Uterus (tissue), 4 donors: ENCODE data around the gene FAM209B. TPM values are rescaled to one million over a fixed set of nuclear protein-coding genes. Genes with fewer than 3 reads are reported as not detected.

ENCODE experiments used
- DNase-seq, 2 donors: peaks; one replicate each; pipeline ENCODE4 v3.0.0-alpha.2; 2019 to 2020
- H3K27ac ChIP-seq, 2 donors: fragments of 200-600 bp; sonication (generic); 1 replicate in 1 of 2; 2 replicates in 1 of 2; pipeline ENCODE4 v1.5.1; 2016 to 2018
- H3K27me3 ChIP-seq, 2 donors: fragments of 200-600 bp; sonication (generic); one replicate each; pipeline ENCODE4 v1.5.1; 2018 to 2019; ENCODE audit warnings: control low read depth in 1 of 2
- H3K36me3 ChIP-seq, 2 donors: fragments of 200-600 bp; sonication (generic); one replicate each; pipeline ENCODE4 v1.5.1; 2019; ENCODE audit warnings: control low read depth in 1 of 2
- H3K4me1 ChIP-seq, 2 donors: fragments of 200-600 bp; sonication (generic); one replicate each; pipeline ENCODE4 v1.5.1; 2018 to 2019; ENCODE audit warnings: control low read depth in 1 of 2
- H3K4me3 ChIP-seq, 2 donors: fragments of 200-600 bp; sonication (generic); 1 replicate in 1 of 2; 2 replicates in 1 of 2; pipeline ENCODE4 v1.5.1; 2018 to 2019; ENCODE audit warnings: mild to moderate bottlenecking in 1 of 2
- H3K9me3 ChIP-seq, 2 donors: fragments of 200-600 bp; sonication (generic); one replicate each; pipeline ENCODE4 v1.5.1; 2019; ENCODE audit warnings: control low read depth in 1 of 2
- POLR2A ChIP-seq, 2 donors: fragments of 450-650 bp; IDR thresholded peaks; one replicate each; pipeline ENCODE4 v1.6.1; 2016; ENCODE audit warnings: antibody characterized with exemption in 2 of 2, mild to moderate bottlenecking in 1 of 2, moderate library complexity in 1 of 2
- intact Hi-C: fragments of 100-400 bp; cut with DNase I; formaldehyde crosslinking; loops from one replicate; pipeline ENCODE4 v1.15.1; 2023; ENCODE audit warnings: low total_unique reads
- total RNA-seq, 4 donors: library from RNA; depleted of rRNA in 3 of 4; stranded (reverse); fragments of >200 nt in 3 of 4; gene quantifications; one replicate each; pipeline versions ENCODE4 v1.1.0 to v1.2.4, GENCODE V29; 2014 to 2023
- TF ChIP-seq, protein P1 (sequence below), 4 experiments: fragments of 200-600 bp in 2 of 4; fragments of 450-650 bp in 2 of 4; sonication (generic) in 2 of 4; IDR thresholded peaks; one replicate each; pipeline ENCODE4 v1.5.1; 2016 to 2019; ENCODE audit warnings: antibody characterized with exemption in 4 of 4, mild to moderate bottlenecking in 2 of 4, moderate library complexity in 1 of 4
- donor health status: DM: yes; HTN: yes; CAD: no.

The FAM209B gene
- total RNA-seq, 4 donors from 2014 or later: 0.79 TPM; not detected in 3

GRCh38 chr20:56565511-56565910, 32.5 kb downstream of the FAM209B start:
- no peak for TF ChIP-seq POLR2A (IDR thresholded peaks at IDR 0.05)
- TF ChIP-seq, protein P1, sequence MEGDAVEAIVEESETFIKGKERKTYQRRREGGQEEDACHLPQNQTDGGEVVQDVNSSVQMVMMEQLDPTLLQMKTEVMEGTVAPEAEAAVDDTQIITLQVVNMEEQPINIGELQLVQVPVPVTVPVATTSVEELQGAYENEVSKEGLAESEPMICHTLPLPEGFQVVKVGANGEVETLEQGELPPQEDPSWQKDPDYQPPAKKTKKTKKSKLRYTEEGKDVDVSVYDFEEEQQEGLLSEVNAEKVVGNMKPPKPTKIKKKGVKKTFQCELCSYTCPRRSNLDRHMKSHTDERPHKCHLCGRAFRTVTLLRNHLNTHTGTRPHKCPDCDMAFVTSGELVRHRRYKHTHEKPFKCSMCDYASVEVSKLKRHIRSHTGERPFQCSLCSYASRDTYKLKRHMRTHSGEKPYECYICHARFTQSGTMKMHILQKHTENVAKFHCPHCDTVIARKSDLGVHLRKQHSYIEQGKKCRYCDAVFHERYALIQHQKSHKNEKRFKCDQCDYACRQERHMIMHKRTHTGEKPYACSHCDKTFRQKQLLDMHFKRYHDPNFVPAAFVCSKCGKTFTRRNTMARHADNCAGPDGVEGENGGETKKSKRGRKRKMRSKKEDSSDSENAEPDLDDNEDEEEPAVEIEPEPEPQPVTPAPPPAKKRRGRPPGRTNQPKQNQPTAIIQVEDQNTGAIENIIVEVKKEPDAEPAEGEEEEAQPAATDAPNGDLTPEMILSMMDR (IDR thresholded peaks at IDR 0.05): no peak
- Histone ChIP-seq H3K4me1 (no peaks in the 10 kb centered on the region), H3K9me3 (no peaks in the 10 kb centered on the region), H3K36me3 (no peaks in the 10 kb centered on the region), H3K27ac (no peak overlapping the region), H3K4me3 (no peak overlapping the region), H3K27me3 (no peaks in the 10 kb centered on the region)
- intact Hi-C loops: no loop called here
- no peak for DNase-seq

DNA sequence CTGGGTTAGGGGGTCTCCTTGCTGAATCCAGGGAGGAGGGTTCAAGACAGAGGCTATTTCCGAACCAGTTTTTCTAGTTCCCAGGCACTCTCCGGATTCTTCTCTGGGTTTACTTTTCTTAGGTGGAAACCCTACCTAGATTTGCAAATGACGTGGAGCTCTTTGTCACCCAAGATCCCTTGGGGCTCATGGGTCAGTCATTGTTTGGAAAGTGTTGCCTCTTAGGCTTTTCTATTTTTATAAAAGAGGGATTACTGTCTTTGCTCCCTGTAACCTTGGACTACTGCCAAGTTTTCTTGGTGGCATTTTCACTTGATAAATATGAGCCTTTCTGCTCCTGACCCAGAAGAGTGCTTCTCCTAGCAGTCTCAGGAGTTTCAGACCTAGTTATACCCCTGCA, 33.6 kb downstream of the FAM209B start:
- H3K9me3 ChIP-seq: no peaks in the 10 kb centered on the region
- DNase-seq: no peak
- no peaks in the 10 kb centered on the region for H3K27me3 ChIP-seq
- no peaks in the 10 kb centered on the region for H3K36me3 ChIP-seq
- no peak overlapping the region for H3K4me3 ChIP-seq
- intact Hi-C loops: no loop called here
- no peak overlapping the region for H3K27ac ChIP-seq
- TF ChIP-seq, protein P1 (IDR thresholded peaks at IDR 0.05): no peak
- TF ChIP-seq POLR2A (IDR thresholded peaks at IDR 0.05): no peak
- H3K4me1 ChIP-seq: no peaks in the 10 kb centered on the region

- Histone ChIP-seq H3K4me1 (no peaks in the 10 kb centered on the region), H3K9me3 (no peaks in the 10 kb centered on the region), H3K27ac (no peak overlapping the region), H3K27me3 (no peaks in the 10 kb centered on the region), H3K4me3 (no peak overlapping the region), H3K36me3 (no peaks in the 10 kb centered on the region)
- intact Hi-C loops: no loop called here
- no peak for DNase-seq
- TF ChIP-seq POLR2A (IDR thresholded peaks at IDR 0.05): no peak
- TF ChIP-seq, protein P1 (IDR thresholded peaks at IDR 0.05): no peak
Observed at GRCh38 chr20:56570832-56571231, 37.8 kb downstream of the FAM209B start.

DNA sequence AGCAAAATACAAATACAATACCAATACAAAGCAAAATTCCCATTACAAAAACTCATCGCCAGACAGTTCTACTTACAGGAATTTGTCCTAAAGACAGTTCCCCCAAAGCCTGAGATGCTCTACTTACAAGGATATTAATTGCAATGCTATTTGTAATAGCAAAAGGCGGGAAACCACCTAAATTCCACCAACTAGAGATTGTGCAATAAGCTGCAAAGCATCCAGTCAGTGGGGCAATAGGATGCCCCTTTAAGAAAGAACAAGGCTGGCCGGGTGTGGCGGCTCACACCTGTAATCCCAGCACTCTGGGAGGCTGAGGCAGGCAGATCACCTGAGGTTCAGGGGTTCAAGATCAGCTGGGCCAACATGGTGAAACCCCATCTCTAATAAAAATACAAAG, 39.1 kb downstream of the FAM209B start:
- no peaks in the 10 kb centered on the region for H3K4me1 ChIP-seq
- intact Hi-C loops: no loop called here
- no peak for TF ChIP-seq POLR2A (IDR thresholded peaks at IDR 0.05)

GRCh38 chr20:56573986-56574385, 40.9 kb downstream of the FAM209B start:
- no peak for DNase-seq
- intact Hi-C loops: no loop called here
- Histone ChIP-seq H3K4me1 (no peaks in the 10 kb centered on the region), H3K9me3 (no peaks in the 10 kb centered on the region), H3K27ac (no peak overlapping the region), H3K36me3 (no peaks in the 10 kb centered on the region), H3K27me3 (no peaks in the 10 kb centered on the region), H3K4me3 (no peak overlapping the region)
- TF ChIP-seq, protein P1 (IDR thresholded peaks at IDR 0.05): no peak
- no peak for TF ChIP-seq POLR2A (IDR thresholded peaks at IDR 0.05)

More for the DNA sequence above, 39.1 kb downstream of the FAM209B start:
- no peak overlapping the region for H3K27ac ChIP-seq
- no peak overlapping the region for H3K4me3 ChIP-seq
- no peaks in the 10 kb centered on the region for H3K9me3 ChIP-seq
- no peaks in the 10 kb centered on the region for H3K36me3 ChIP-seq
- H3K27me3 ChIP-seq: no peaks in the 10 kb centered on the region
- DNase-seq: no peak

DNA sequence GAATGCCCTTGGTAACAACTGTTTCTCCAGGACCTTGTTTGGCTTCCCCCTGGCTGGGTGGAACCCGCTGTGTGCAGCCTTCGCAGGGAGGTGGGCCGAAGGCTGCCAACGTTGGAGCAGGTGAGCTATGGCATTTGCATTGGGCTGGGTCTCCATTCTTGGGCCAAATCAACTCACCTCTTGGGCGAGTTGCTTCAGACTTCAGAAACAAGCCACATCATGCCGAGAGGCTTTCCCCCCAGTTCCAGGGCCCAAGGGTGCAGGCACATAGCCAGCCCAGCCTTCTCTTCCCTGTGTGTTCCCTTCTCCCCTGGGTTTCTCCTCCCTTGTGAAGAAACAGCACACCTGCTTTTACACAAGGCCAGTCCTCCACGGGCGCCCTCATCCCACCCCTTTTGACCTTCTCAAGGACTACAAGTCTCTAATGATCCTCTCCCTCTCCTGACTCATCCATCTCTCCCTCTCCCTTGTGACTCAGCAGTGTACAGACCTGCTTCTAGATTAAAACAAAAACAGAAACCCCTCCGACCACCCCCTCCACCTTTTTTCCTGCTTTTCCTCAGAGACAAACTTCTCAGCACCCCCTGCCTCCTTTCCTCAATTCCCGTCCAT, 41.6 kb downstream of the FAM209B start:
- Histone ChIP-seq H3K4me1 (no peaks in the 10 kb centered on the region), H3K27ac (no peak overlapping the region), H3K4me3 (no peak overlapping the region), H3K27me3 (no peaks in the 10 kb centered on the region), H3K36me3 (no peaks in the 10 kb centered on the region), H3K9me3 (no peaks in the 10 kb centered on the region)
- intact Hi-C loops: no loop called here
- TF ChIP-seq POLR2A (IDR thresholded peaks at IDR 0.05): no peak
- TF ChIP-seq, protein P1 (IDR thresholded peaks at IDR 0.05): no peak
- no peak for DNase-seq
